ENCODE data around the gene CD40. TPM values are rescaled to one million over a fixed set of nuclear protein-coding genes. Genes with fewer than 3 reads are reported as not detected.

CD40 gene
- 2.3 and 3.1 TPM in 2 replicates for total RNA-seq
- 0.54 and 1.5 TPM in 2 replicates for polyA plus RNA-seq
- polyA plus RNA-seq (2012): 0.56 and 1.4 TPM in 2 replicates
- 0.56 TPM in 1 of 2 replicates, not detected in the other for polyA minus RNA-seq (ENCODE audit: low replicate concordance)

- peak; percentile 59 for DNase-seq (ENCODE audit: low read depth in 2 of 2)
- no peak within 1 kb of the TSS for H3K27ac ChIP-seq (ENCODE audit: insufficient read depth, low read length)
- TF ChIP-seq EZH2 (IDR thresholded peaks at IDR 0.05; ENCODE audit: low read length, missing control alignments): no peak
- TF ChIP-seq CTCF (conservative IDR thresholded peaks at IDR 0.05 in 1 of 2, IDR thresholded peaks at IDR 0.05 in 1 of 2; ENCODE audit: low read depth in 1 of 2, low read length in 2 of 2): no peak
- H3K4me2 ChIP-seq (ENCODE audit: extremely low read depth, insufficient read depth, low read length): peak within 1 kb of the TSS; percentile 51
- peak within 1 kb of the TSS; percentile 41 for H2AFZ ChIP-seq (ENCODE audit: low read length)
- H4K20me1 ChIP-seq (ENCODE audit: control insufficient read depth, extremely low read depth, insufficient read depth, low read length): no peaks in the 10 kb centered on the region
- no peaks in the 10 kb centered on the region for H3K9me3 ChIP-seq (ENCODE audit: control insufficient read depth, insufficient read depth, low read depth, low read length)
- H3K4me1 ChIP-seq (ENCODE audit: control insufficient read depth, extremely low read depth, insufficient read depth, low read length): no peaks in the 10 kb centered on the region
- no peak within 1 kb of the TSS for H3K9ac ChIP-seq (ENCODE audit: insufficient read depth, low read length)
- no peaks in the 10 kb centered on the region for H3K36me3 ChIP-seq (ENCODE audit: control insufficient read depth, insufficient read depth, low read length)
- H3K4me3 ChIP-seq (replicated peaks in 1 of 4; ENCODE audit: control extremely low read depth in 1 of 4, insufficient read depth in 1 of 4, low read depth in 3 of 4, low read length in 4 of 4): peak within 1 kb of the TSS; percentile 12 to 45 (median 34)
- peaks cover 4% of the 10 kb centered on the region for H3K27me3 ChIP-seq (ENCODE audit: control insufficient read depth, insufficient read depth, low read length)
- no peaks in the 10 kb centered on the region for H3K79me2 ChIP-seq (ENCODE audit: control insufficient read depth, insufficient read depth, low read length)
Measured at GRCh38 chr20:46117704-46118467, at the start of gene CD40. CD40 (plus strand) TSS chr20:46118314; CDS start chr20:46118344, 30 bp downstream.

GRCh38 chr20:46070215-46070900 is 47.8 kb upstream of the CD40 start:
- H3K36me3 ChIP-seq (ENCODE audit: control insufficient read depth, insufficient read depth, low read length): peaks cover 4% of the 10 kb centered on the region
- no peaks in the 10 kb centered on the region for H3K27me3 ChIP-seq (ENCODE audit: control insufficient read depth, insufficient read depth, low read length)
- H3K4me3 ChIP-seq (replicated peaks in 1 of 4; ENCODE audit: control extremely low read depth in 1 of 4, insufficient read depth in 1 of 4, low read depth in 3 of 4, low read length in 4 of 4): no peak overlapping the region
- H3K79me2 ChIP-seq (ENCODE audit: control insufficient read depth, insufficient read depth, low read length): no peaks in the 10 kb centered on the region
- DNase-seq (ENCODE audit: low read depth in 2 of 2): peak; percentile 40 to 90
- peak overlapping the region; percentile 56 for H3K4me2 ChIP-seq (ENCODE audit: extremely low read depth, insufficient read depth, low read length)
- peak overlapping the region; percentile 40 for H3K27ac ChIP-seq (ENCODE audit: insufficient read depth, low read length)
- TF ChIP-seq EZH2 (IDR thresholded peaks at IDR 0.05; ENCODE audit: low read length, missing control alignments): no peak
- no peak for TF ChIP-seq CTCF (conservative IDR thresholded peaks at IDR 0.05 in 1 of 2, IDR thresholded peaks at IDR 0.05 in 1 of 2; ENCODE audit: low read depth in 1 of 2, low read length in 2 of 2)
- H2AFZ ChIP-seq (ENCODE audit: low read length): no peak overlapping the region
- no peaks in the 10 kb centered on the region for H3K9me3 ChIP-seq (ENCODE audit: control insufficient read depth, insufficient read depth, low read depth, low read length)
- no peak overlapping the region for H3K9ac ChIP-seq (ENCODE audit: insufficient read depth, low read length)
- no peaks in the 10 kb centered on the region for H4K20me1 ChIP-seq (ENCODE audit: control insufficient read depth, extremely low read depth, insufficient read depth, low read length)
- H3K4me1 ChIP-seq (ENCODE audit: control insufficient read depth, extremely low read depth, insufficient read depth, low read length): no peaks in the 10 kb centered on the region

GRCh38 chr20:46071573-46071972 is 46.5 kb upstream of the CD40 start:
- TF ChIP-seq EZH2 (IDR thresholded peaks at IDR 0.05; ENCODE audit: low read length, missing control alignments) (no peak), CTCF (conservative IDR thresholded peaks at IDR 0.05 in 1 of 2, IDR thresholded peaks at IDR 0.05 in 1 of 2; ENCODE audit: low read depth in 1 of 2, low read length in 2 of 2) (no peak)
- Histone ChIP-seq H4K20me1 (ENCODE audit: control insufficient read depth, extremely low read depth, insufficient read depth, low read length) (no peaks in the 10 kb centered on the region), H3K36me3 (ENCODE audit: control insufficient read depth, insufficient read depth, low read length) (peaks cover 2% of the 10 kb centered on the region), H3K4me3 (replicated peaks in 1 of 4; ENCODE audit: control extremely low read depth in 1 of 4, insufficient read depth in 1 of 4, low read depth in 3 of 4, low read length in 4 of 4) (no peak overlapping the region), H3K9me3 (ENCODE audit: control insufficient read depth, insufficient read depth, low read depth, low read length) (no peaks in the 10 kb centered on the region), H2AFZ (ENCODE audit: low read length) (no peak overlapping the region), H3K27ac (ENCODE audit: insufficient read depth, low read length) (no peak overlapping the region), H3K79me2 (ENCODE audit: control insufficient read depth, insufficient read depth, low read length) (no peaks in the 10 kb centered on the region), H3K4me1 (ENCODE audit: control insufficient read depth, extremely low read depth, insufficient read depth, low read length) (no peaks in the 10 kb centered on the region), H3K9ac (ENCODE audit: insufficient read depth, low read length) (no peak overlapping the region), H3K27me3 (ENCODE audit: control insufficient read depth, insufficient read depth, low read length) (no peaks in the 10 kb centered on the region), H3K4me2 (ENCODE audit: extremely low read depth, insufficient read depth, low read length) (no peak overlapping the region)
- peak in 1 of 2 donors; percentile 6 for DNase-seq (ENCODE audit: low read depth in 2 of 2)
